HL-60/S4 (cell line): ENCODE data around the gene ADGRG1.

Source experiments
- in situ Hi-C: fragments of 300-500 bp; cut with MboI; formaldehyde crosslinking; loops from 2 replicates; pipeline ENCODE4 v1.14.3; 2022; ENCODE audit warnings: low sequenced_read_pairs

ADGRG1 gene

DNA sequence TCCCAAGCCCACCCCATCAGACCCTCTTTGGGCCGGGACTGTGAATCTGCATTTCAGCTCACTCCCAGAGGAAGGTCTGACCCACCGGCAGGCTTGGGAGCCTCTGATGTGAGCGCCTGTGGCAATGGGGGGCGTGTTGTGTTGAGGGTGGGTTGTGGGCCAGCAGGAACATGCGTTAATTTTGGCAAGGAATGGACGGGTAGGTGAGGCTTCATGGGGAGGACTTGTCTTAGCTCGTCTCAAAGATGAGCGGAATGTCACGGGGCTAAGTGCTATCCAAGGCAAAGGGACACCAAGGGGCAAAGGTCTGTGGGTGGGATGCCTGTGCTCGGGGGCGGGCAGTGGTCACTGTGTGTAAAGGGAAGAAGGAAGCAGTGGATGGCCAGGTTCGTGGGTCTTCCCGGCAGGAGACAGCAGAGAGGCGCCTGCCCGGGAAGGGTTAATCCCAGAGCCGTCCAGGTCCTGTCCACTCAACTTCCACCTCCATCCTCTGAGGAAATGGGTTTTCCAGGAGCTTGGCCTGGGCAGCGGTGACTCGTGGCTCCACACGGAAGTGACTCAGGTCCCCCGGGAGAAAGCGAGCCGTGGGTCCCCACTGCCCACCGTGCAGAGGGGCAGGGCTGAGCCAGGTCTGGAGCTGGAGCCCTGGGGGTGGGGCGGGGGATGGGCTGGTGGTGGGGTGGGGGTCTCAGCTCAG is 17.4 kb downstream of the ADGRG1 start:
- in situ Hi-C loops, result loop anchor here (10.0 kb wide), 1 partner anchor 61 kb away; no protein-coding TSS in a partner anchor

DNA sequence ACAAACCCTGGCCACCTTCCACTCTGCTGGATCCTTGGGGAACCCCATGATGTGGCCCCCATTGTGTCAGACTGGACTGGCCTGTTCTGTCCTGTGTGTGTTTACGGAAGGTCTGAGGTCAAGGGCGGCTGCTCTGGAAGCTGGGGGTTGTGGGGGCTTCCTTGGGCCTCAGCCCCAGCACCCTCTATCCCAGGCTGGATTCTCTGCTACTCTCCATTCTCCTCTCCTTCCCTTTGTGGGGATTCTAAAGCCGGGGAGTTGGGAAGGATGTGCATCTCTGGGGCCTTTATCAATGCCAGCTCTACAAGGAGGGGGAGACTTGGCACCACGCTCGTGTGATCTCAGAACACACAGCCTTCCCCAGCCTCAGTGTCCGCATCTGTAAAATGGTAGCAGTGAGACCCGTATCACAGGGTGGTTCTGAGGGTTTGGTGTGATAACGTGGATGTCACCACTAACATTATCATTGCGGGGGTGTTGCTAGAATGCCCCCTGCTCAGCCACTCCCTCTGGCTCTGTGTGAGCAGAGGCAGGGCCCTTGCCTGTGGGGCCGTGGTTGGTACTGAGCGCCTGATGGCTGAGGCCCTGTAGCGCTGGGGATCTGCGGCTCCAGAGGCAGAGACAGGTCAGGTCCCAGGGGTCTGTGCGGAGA is 18.1 kb downstream of the ADGRG1 start:
- in situ Hi-C loops, result loop anchor here (10.0 kb wide), 1 partner anchor 62 kb away; no protein-coding TSS in a partner anchor

DNA sequence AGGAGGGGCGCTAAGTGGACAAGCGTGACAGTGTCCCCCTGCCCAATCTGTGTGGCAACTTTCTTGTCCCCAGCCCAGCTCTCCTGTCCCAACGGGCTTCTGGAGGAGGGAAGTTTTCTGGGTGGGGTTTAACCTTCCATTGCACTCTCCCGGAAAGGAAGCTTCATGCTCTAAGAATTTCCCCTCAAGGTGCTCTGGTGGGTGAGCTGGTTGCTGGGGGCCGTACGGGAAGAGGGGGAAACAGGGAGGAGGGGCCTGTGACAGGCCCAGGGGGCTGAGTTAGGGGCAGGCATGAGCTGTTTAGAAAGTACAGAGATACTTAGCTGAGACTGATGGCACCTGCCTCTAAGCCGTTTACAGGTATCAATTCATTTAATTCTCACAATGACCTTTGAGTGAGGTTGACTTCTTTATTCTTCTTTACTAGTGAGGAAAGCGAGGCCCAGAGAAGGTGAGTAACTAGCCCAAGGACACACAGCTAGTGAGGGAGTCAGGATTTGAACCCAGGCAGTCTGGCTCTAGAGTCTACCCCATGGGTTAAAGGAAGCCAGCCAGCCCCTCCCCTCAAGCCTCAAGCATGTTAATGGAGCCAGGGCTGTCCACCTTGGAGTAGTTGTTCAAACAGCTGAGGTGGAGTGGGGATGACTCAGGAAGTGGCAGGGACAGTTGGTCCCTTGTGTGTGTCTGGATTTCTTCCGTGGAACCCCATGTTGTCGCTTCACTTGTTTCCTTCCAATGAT is 18.9 kb downstream of the ADGRG1 start:
- in situ Hi-C loops, result loop anchor here (10.0 kb wide), 1 partner anchor 63 kb away; no protein-coding TSS in a partner anchor

DNA sequence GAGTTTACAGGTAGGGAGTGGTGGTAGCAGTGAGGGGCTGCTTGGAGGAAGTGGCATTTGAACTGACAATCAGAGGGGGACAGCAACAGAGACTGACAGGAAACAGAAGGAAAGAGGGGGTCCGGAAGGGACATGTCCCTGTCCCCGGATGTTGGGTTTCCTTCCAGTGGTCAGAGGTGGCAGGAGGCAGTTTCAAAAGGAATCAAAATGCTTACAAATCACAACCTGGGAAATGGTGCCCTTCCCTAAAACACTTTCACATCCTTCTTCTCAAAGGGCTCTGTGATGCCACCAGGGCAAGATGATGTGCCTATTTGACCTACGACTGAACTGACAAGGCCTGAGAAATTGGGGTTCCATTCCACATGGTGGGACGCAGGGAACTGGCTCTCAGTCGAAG is 19.7 kb downstream of the ADGRG1 start:
- in situ Hi-C loops, result loop anchor here (10.0 kb wide), 1 partner anchor 63 kb away; no protein-coding TSS in a partner anchor

DNA sequence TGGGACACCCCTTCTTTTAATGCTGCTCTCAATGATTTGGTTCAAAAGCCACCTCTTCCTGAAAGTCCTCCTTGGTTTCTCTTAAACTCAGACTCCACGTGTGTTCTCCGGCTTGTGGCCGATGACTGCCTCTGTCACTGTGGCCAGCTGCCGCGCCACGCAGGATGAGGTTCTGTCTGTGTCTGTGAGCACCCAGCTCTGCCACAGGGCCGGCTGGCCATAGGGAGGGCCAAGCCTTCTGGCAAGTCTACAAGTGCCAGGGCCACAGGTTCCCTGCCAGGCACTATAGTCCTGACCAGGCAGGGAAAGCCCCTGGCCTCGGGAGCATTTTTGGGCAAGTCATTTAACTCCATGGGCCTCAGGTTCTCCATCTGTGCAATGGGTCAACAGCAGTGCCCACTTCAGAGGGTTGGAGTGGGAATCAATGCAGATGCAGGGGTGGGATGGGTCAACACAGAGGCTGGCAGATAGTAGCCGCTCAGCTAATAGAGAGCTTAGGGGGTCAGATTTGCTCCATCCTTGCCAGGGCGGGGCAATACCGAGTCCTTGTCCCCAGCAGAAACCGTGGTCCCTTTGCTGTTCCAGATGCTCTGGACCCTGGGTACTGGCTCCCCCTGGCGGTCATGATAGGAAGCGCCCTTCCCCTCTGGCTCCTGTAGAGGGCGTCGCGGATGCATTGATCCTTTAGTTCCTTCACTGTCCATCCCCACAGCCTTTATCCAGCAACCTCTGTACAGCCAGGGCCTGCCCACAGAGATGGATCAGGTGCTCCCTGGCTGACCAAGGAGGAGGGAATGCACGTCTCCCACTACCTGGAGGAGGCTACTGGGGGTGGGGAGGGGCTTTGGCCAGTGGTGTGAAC is 20.4 kb downstream of the ADGRG1 start:
- in situ Hi-C loops, result loop anchor here (10.0 kb wide), 1 partner anchor 64 kb away; no protein-coding TSS in a partner anchor

DNA sequence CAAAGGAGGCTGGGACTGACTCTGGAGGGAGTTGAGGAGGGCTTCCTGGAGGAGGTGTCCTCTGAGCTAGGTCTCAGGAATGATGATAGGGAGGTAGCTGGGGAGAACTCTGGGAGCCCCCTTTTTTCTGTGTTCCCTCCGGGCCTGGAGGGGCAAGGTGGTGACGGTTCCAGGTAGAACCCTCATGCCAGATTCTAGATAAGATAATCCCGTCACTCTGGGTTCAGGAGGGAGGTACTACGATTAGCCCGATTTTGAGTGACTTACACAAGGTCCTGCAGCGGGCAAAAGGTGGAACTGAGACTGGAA is 21.0 kb downstream of the ADGRG1 start:
- in situ Hi-C loops, result loop anchor here (10.0 kb wide), 1 partner anchor 65 kb away; no protein-coding TSS in a partner anchor

DNA sequence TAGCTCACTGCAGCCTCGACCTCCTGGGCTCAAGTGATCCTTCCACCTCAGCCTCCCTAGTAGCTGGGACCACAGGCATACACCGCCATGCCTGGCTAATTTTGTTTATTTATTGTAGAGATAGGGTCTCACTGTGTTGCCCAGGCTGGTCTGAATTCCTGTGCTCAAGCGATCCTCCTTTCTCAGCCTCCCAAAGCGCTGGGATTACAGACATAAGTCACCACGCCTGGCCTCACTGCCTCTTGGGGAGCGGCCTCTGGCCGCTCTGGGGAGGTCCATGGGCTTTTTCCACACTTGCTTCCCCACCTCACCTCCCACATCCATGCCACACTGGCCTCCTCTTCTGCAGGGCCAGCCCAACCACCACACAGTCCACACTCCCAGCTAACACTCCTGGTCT is 21.4 kb downstream of the ADGRG1 start:
- in situ Hi-C loops, result loop anchor here (5.0 to 10.0 kb wide), 2 partner anchors 65 to 67 kb away; no protein-coding TSS in a partner anchor

DNA sequence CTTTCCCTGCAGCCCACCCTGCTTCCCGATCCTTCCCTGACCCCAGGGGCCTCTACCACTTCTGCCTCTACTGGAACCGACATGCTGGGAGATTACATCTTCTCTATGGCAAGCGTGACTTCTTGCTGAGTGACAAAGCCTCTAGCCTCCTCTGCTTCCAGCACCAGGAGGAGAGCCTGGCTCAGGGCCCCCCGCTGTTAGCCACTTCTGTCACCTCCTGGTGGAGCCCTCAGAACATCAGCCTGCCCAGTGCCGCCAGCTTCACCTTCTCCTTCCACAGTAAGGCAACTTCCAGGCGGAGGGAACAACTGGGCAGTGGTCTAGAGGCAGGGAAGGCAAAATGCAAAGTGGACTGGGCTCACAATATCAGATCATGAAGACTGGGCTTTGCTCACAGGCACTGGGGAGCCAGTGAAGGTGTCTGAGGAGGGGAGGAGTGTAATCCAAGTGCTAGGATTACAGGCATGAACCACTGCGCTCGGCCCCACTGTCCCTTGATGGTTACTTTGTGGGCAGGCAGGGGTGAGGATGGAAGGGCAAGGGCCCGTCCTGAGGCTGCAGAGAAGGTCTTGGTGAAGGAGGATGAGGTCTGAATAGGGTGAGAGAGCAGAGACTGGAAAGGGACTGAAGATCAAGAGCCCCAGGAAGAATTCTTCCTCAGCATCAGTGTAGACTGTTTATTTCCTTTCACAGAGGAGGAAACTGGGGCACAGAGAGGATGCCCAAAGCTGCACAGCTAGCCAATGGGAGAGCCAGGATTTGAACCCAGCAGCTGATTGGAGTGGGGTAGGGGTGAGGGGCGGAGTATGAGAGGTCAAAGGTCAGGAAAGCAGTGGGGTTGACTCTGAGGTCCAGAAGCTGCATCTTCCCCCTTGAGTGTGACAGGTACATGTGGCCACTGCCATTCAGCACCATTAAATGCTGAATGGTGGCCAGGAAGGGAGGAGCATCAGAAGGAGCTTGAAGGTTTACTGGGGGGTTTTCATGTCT is 23.2 kb downstream of the ADGRG1 start:
- in situ Hi-C loops, result loop anchor here (5.0 kb wide), 1 partner anchor 66 kb away; no protein-coding TSS in a partner anchor

DNA sequence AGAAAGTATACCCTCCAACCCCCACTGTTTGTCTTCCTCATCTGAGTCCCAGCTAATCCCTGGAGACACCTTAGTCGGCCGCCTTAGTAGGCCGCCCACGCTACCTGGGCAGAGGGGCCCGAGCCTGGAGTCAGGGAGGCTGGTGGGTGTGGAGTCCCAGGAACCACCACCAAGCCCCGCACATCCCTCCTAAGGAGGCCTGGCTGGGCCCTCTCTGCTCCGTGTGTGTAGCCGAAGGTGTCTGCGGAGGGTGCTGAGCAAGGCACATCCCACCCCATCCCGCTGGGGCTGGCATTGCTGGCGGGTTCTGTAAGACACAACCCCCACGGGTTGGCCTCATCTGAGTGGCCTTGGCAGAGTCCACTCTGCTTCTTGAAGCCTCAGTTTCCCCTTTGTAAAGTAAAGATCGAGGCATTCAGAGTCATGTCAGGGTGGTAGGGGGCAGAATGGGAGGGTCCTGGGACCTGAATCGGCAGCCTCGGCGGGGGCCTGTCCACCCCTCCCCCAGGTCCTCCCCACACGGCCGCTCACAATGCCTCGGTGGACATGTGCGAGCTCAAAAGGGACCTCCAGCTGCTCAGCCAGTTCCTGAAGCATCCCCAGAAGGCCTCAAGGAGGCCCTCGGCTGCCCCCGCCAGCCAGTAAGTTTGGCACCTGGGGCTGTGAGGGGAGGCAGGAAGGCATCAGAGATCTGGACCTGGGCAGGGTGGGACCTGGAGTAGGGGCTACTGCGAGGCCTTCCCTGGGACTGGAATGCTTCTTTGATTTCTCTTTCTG is 24.5 kb downstream of the ADGRG1 start:
- in situ Hi-C loops, result loop anchor here (5.0 kb wide), 1 partner anchor 64 kb away; no protein-coding TSS in a partner anchor

DNA sequence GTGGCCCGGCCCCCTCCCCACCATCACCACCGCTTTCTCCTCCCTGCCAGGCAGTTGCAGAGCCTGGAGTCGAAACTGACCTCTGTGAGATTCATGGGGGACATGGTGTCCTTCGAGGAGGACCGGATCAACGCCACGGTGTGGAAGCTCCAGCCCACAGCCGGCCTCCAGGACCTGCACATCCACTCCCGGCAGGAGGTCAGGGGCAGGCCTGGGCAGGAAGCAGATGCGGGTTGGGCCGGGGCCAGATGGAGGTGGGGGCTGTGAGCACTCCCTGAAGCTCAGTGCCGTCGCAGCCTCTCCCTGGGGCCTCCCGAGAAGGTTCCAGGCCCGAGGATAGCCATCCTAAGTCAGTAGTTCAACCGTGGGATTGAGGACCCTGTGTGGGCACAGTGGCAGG is 25.5 kb downstream of the ADGRG1 start:
- in situ Hi-C loops, result loop anchor here (5.0 kb wide), 1 partner anchor 63 kb away; no protein-coding TSS in a partner anchor

DNA sequence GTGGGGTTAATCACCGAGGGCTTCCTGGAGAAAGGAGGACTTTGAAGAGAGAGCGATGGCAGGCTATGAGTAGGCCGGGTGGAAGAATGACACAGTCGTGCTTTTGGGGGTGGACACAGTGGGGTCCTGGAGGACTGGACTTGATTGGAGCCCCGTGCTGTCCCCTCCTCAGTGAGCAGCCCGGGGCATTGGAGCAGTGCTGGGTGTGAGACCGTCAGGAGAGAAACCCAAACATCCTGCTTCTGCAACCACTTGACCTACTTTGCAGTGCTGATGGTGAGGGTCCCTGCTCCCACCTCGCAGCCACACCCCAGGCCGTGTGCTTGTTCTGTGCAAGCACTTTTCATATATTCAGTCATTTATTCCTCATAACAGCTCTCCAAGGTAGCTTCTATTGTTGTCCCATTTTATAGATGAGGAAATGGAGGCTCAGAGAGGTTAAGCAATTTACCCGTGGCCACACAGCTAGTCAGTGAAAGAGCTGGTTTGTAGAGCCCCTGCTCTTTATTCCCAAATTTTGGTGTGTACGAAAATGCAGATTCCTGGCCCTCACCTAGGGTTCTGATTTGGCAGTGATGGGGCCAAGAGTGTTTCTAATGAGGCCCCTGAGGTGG is 28.0 kb downstream of the ADGRG1 start:
- in situ Hi-C loops, result no loop called here

DNA sequence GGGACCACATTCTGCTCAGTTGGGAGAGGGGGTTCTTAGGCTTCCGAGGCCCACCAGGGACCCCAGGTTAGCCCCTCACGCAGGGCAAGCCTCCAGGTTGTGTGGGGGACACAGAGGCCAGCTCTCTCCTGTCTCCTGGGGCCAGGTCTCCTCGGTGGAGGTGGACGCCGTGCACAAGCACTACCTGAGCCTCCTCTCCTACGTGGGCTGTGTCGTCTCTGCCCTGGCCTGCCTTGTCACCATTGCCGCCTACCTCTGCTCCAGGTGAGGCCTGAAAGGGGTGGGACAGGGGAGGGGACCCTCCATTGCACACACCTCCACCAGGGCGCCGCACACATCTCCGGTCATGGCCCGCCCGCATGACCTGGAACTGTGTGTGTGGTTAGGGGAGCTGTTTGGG is 28.8 kb downstream of the ADGRG1 start:
- in situ Hi-C loops, result no loop called here

DNA sequence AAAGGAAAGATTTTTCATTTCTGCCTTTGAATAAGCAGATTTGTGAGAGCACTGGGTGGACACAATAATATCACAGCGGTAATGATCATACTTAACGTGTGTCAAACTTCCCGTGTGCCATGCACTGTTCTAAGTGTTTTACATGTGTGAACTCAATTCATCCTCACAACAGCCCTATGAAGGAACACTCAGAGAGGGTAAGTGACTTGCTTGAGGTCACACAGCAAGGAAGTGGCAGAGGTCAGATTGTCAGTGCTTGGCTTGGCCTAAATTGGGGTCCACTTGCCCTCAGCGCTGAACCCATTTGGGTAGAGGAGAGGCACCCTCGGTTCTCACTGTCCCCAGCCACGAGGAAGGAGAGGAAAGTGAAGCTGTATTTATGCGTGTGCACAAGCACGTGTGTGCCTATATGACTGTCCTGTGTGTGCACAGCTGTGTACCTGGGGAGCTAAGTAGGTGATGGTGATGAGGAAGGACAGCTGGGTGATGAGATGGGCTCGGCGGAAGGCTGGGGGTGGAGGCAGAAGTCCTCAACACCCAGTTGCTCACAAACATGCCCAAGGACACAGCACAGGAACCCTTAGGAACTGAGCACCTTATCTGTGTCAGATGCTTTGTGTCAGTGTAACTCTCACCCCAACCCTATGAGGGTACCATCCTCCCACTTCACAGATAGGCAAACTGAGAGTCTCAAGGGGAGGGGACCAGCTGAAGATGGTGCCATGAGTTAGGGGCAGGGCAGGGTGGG is 29.9 kb downstream of the ADGRG1 start:
- in situ Hi-C loops, result no loop called here

DNA sequence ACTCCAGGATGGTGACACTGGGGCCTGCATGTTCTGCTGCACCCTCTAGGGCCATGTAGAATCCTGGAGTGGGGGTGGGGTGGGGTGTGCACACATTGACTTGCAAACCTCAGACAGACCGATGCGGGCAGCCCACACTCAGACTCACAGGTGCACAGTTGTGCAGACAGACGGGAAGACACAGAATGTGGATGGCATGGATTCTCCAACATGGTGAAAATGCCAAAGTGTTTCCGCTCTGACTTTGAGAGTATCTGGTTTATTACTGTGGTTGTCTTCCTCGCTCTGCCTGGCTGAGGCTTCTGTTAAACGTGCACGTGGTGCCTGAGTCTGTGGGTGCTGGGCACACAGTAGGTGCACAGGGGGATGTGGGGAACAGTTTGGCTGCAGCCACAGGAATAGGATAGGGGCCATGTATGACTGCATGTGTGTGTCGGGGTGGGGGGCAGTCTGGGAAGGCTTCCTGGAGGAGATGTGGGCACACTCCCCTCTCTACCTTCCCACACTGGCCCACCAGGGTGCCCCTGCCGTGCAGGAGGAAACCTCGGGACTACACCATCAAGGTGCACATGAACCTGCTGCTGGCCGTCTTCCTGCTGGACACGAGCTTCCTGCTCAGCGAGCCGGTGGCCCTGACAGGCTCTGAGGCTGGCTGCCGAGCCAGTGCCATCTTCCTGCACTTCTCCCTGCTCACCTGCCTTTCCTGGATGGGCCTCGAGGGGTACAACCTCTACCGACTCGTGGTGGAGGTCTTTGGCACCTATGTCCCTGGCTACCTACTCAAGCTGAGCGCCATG is 30.6 kb downstream of the ADGRG1 start:
- in situ Hi-C loops, result no loop called here

DNA sequence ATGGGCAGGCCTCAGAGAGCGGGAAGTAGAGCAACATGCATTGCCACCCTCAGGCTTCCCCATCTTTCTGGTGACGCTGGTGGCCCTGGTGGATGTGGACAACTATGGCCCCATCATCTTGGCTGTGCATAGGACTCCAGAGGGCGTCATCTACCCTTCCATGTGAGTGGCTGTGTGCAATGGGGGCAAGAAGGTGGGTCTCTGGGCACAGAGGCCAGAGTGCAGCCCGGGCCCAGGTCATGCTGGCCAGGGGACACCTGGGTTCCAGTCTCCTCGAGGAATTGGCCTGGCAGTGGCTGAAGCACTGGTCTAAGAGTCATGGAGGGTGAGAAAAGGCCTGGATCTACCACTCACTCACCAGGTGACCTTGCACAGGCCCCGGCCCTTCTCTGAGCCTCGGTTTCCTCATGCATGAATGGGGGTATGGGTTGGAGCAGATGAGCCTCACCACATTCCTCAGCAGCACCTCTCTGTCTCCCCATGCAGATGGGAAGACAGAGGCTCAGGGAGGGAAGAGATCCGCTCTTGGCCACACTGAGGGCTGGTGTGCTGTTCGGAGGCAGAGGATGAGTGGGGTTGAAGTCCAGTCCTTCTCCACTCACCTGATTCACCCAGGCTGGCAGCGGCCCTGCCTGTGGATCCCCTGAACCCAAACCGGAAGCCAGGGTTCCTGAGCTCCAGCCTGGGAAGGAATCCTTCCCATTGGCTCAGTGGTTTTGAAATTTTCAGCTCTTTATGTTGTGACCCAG is 32.5 kb downstream of the ADGRG1 start:
- in situ Hi-C loops, result no loop called here

DNA sequence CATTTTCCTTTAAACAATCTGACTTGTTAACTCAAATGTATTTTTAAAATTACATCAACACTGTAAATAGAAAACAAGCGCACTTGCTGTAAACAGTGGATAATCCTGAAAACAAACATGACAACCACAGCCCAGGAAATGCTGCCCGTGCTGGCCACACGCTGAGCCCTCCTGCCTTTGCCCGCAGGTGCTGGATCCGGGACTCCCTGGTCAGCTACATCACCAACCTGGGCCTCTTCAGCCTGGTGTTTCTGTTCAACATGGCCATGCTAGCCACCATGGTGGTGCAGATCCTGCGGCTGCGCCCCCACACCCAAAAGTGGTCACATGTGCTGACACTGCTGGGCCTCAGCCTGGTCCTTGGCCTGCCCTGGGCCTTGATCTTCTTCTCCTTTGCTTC is 33.1 kb downstream of the ADGRG1 start:
- in situ Hi-C loops, result no loop called here
